Islet precursor cell (in vitro differentiated cells): Measurements from ENCODE around the gene MTRFR.
"Not testable (repeated sequence)": the region's sequence is repeated elsewhere in the genome, so short reads cannot be mapped to it uniquely, and the experiment has no call there.

Experiments used
- DNase-seq: peaks from one replicate; pipeline ENCODE4 v3.0.0-alpha.2; 2018

MTRFR gene

GRCh38 chr12:123250471-123251383, 17.5 kb downstream of the MTRFR start:
- peak; percentile 87 for DNase-seq

- DNase-seq: no peak
These were observed 18.3 kb downstream of the MTRFR start for GRCh38 chr12:123251403-123252076.

GRCh38 chr12:123252365-123252764, 19.1 kb downstream of the MTRFR start:
- not testable (repeated sequence) for DNase-seq

GRCh38 chr12:123253641-123254459, 20.6 kb downstream of the MTRFR start:
- no peak for DNase-seq

- no peak for DNase-seq
These were observed 21.7 kb downstream of the MTRFR start for GRCh38 chr12:123254853-123255446.

GRCh38 chr12:123258593-123258992, 25.4 kb downstream of the MTRFR start:
- DNase-seq: no peak

- no peak for DNase-seq
These were observed 26.8 kb downstream of the MTRFR start for GRCh38 chr12:123260081-123260480.

- DNase-seq: no peak
These were observed 28.0 kb downstream of the MTRFR start for GRCh38 chr12:123261196-123261595.

GRCh38 chr12:123263196-123263817, 30.1 kb downstream of the MTRFR start:
- no peak for DNase-seq

- DNase-seq: peak; percentile 80
These were observed 31.4 kb downstream of the MTRFR start for GRCh38 chr12:123264642-123265041.

GRCh38 chr12:123265851-123266678, 32.8 kb downstream of the MTRFR start:
- DNase-seq: peak; percentile 58

GRCh38 chr12:123266679-123267277, 33.5 kb downstream of the MTRFR start:
- DNase-seq: no peak

- DNase-seq: no peak
These were observed 34.2 kb downstream of the MTRFR start for GRCh38 chr12:123267335-123267920.

GRCh38 chr12:123267991-123268843, 35.0 kb downstream of the MTRFR start:
- no peak for DNase-seq

- DNase-seq: no peak
These were observed 35.6 kb downstream of the MTRFR start for GRCh38 chr12:123268850-123269249.

GRCh38 chr12:123269395-123269892, 36.2 kb downstream of the MTRFR start:
- peak; percentile 97 for DNase-seq

GRCh38 chr12:123269896-123270213, 36.6 kb downstream of the MTRFR start:
- no peak for DNase-seq

- DNase-seq: peak; percentile 75
These were observed 37.2 kb downstream of the MTRFR start for GRCh38 chr12:123270214-123271000.
